Osteocyte (in vitro differentiated cells): ENCODE results near the gene PSKH1. TPM values are rescaled to one million over a fixed set of nuclear protein-coding genes. Genes with fewer than 3 reads are reported as not detected.
A peak's percentile ranks its signal among the peaks of the same experiment; 100 is the strongest.

Experiments used
- DNase-seq: peaks from one replicate; pipeline ENCODE4 v3.0.0; 2021; ENCODE audit warnings: mixed read lengths; ENCODE audit not compliant: unreplicated experiment; ENCODE audit errors: extremely low spot score
- H3K27ac Mint-ChIP-seq: one replicate; pipeline ENCODE4 v1.8.0; 2021; ENCODE audit warnings: mild to moderate bottlenecking, mixed read lengths; ENCODE audit not compliant: unreplicated experiment
- H3K27me3 Mint-ChIP-seq: one replicate; pipeline ENCODE4 v1.8.0; 2021; ENCODE audit warnings: mixed read lengths; ENCODE audit not compliant: unreplicated experiment
- H3K36me3 Mint-ChIP-seq: one replicate; pipeline ENCODE4 v1.8.0; 2021; ENCODE audit warnings: mixed read lengths; ENCODE audit not compliant: unreplicated experiment
- H3K4me1 Mint-ChIP-seq: one replicate; pipeline ENCODE4 v1.8.0; 2021; ENCODE audit warnings: mixed read lengths; ENCODE audit not compliant: unreplicated experiment
- H3K4me3 Mint-ChIP-seq: one replicate; pipeline ENCODE4 v1.8.0; 2021; ENCODE audit warnings: mild to moderate bottlenecking, moderate library complexity, mixed read lengths; ENCODE audit not compliant: unreplicated experiment
- H3K9me3 Mint-ChIP-seq: one replicate; pipeline ENCODE4 v1.8.0; 2021; ENCODE audit warnings: mixed read lengths; ENCODE audit not compliant: unreplicated experiment
- total RNA-seq: library from RNA; stranded (reverse); gene quantifications from 2 replicates; pipeline ENCODE4 v1.2.1, GENCODE V29; 2021
- TF ChIP-seq, protein P1 (sequence below): fragments of 200-600 bp; sonication (generic); IDR thresholded peaks from 2 replicates; pipeline ENCODE4 v1.5.0; 2021; ENCODE audit warnings: antibody characterized with exemption, mild to moderate bottlenecking, moderate library complexity

The PSKH1 gene
- total RNA-seq, 1 donor from 2014 or later: 45.5 TPM

DNA sequence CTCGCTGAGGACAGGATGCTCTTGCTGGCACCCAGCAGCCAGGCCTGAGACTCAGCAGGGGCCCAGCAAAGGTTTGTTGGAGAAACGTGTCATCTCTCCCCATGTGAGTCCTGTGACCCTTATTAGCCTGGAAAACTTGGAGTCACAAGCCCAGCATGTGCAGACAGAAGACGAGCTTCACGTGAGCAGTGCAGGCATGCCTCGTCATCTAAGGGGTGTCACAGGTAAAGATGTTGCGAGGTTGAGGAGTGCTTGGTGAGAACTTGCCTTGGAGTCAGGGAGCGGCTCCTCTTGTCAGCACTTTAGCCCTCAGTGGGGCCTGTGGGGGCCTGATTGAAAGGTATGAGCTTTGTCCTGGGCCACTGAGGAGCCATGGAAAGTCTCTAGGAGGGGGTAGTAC is 40.8 kb downstream of the PSKH1 start:
- no peak for DNase-seq
- TF ChIP-seq, protein P1, sequence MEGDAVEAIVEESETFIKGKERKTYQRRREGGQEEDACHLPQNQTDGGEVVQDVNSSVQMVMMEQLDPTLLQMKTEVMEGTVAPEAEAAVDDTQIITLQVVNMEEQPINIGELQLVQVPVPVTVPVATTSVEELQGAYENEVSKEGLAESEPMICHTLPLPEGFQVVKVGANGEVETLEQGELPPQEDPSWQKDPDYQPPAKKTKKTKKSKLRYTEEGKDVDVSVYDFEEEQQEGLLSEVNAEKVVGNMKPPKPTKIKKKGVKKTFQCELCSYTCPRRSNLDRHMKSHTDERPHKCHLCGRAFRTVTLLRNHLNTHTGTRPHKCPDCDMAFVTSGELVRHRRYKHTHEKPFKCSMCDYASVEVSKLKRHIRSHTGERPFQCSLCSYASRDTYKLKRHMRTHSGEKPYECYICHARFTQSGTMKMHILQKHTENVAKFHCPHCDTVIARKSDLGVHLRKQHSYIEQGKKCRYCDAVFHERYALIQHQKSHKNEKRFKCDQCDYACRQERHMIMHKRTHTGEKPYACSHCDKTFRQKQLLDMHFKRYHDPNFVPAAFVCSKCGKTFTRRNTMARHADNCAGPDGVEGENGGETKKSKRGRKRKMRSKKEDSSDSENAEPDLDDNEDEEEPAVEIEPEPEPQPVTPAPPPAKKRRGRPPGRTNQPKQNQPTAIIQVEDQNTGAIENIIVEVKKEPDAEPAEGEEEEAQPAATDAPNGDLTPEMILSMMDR: no peak
- H3K27ac Mint-ChIP-seq: peak overlapping the region; percentile 18
- H3K9me3 Mint-ChIP-seq: no peaks in the 10 kb centered on the region
- H3K4me1 Mint-ChIP-seq: peaks cover 18% of the 10 kb centered on the region
- H3K36me3 Mint-ChIP-seq: peaks cover 2% of the 10 kb centered on the region
- no peaks in the 10 kb centered on the region for H3K27me3 Mint-ChIP-seq
- H3K4me3 Mint-ChIP-seq: peak overlapping the region; percentile 32

- TF ChIP-seq, protein P1: no peak
- Mint-ChIP-seq H3K27me3 (no peaks in the 10 kb centered on the region), H3K4me1 (peaks cover 18% of the 10 kb centered on the region), H3K4me3 (peak overlapping the region; percentile 98), H3K36me3 (peaks cover 2% of the 10 kb centered on the region), H3K9me3 (no peaks in the 10 kb centered on the region), H3K27ac (peak overlapping the region; percentile 98)
- DNase-seq: no peak
Observed at GRCh38 chr16:67934306-67935100, 41.4 kb downstream of the PSKH1 start.

DNA sequence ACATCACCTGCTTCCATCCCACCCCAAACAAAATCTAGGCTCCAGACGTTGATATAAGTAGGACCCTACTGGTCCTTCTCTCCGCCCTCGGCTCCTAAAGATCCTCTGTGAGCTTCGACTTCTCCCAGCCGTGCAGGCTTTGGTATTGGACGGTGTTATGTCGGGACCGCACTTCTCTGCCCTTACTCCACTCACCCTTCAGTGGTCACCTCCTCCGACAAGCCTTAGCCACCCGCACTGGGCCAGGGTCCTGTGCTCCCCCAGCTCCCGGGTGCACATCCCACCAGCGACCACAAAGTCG is 42.0 kb downstream of the PSKH1 start:
- no peak for DNase-seq
- Mint-ChIP-seq H3K9me3 (no peaks in the 10 kb centered on the region), H3K27ac (peak overlapping the region; percentile 98), H3K36me3 (no peaks in the 10 kb centered on the region), H3K4me1 (peaks cover 18% of the 10 kb centered on the region), H3K4me3 (peak overlapping the region; percentile 98), H3K27me3 (no peaks in the 10 kb centered on the region)
- TF ChIP-seq, protein P1: no peak

DNA sequence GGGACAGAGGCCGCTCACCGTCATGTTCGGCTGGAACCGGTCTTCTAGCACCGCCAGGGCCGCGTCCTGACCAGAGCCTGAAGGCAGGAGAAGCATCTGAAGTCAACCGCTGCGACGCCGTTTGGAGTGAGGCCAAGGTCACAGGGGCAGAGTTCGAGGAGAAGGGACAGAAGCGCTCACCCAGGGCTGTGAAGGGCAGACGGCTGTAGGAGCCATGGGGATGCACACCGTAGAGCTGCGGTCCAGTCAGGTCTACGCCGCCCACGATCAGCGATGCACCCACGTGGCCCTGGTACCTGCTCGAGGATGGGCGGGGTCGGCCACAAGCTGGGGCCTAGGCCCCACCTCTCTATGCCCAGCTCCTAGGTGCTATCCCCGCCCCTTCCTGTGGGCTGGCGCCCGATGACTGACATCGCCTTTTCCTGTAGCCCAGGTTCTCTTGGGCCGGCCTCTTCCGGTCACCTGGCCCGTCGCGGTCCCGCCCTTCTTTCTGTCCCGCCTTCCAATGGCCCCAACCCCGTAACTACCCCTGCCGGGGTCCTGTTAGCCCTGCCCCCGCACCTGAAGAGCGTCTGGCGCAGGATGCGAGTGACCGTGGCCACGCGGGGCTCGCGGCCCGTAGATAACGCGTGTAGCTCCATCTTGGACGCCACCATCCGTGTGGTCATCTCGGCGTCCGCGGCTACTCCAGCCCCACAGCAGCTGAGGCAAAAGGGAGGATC is 42.5 kb downstream of the PSKH1 start:
- DNase-seq: peak; percentile 94
- H3K27me3 Mint-ChIP-seq: no peaks in the 10 kb centered on the region
- peak overlapping the region; percentile 98 for H3K4me3 Mint-ChIP-seq
- no peaks in the 10 kb centered on the region for H3K36me3 Mint-ChIP-seq
- TF ChIP-seq, protein P1: no peak
- H3K9me3 Mint-ChIP-seq: no peaks in the 10 kb centered on the region
- peak overlapping the region; percentile 98 for H3K27ac Mint-ChIP-seq
- peaks cover 18% of the 10 kb centered on the region for H3K4me1 Mint-ChIP-seq
